ENCODE measurements around the gene CDYL.
"Not testable (repeated sequence)": the region's sequence is repeated elsewhere in the genome, so short reads cannot be mapped to it uniquely, and the experiment has no call there.

The CDYL gene

DNA sequence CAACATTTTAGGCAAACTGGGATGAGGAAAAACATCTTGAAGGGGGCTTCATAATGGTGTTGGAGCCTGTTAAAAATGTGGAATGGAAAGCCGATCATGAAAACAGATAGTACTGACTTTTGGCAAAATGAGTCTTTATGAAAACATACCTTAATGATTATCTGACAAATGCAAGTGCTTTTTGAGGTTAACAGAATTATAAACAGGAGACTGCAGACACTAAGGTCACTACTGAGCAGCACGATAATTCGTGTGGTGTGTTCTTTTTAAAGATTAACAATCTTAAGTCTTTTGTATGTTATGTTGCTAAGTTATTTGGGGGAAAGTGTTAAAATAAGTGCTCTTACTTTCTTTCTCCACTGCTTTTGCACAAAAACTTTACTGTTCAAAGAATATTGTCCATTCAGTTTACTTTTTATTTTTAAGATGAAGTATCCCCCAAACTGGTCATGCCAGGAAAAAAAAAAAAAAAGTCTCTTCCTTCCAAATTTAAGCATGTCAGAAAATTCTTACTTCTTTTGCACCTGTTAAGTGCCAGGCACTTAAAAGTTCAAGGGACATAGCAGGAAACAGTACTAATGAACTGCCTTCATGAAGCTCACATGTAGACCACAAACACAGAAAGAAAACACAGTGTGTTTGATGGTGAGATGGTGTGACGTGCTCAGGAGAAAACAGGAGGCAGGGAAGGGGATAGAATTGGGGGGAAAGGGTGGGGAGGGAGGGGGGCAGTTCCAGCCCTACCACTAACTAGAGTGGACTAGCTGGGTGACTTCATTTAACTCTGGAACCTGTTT lies 73.2 kb downstream of the CDYL start:
- TF ChIP-seq, protein P1, sequence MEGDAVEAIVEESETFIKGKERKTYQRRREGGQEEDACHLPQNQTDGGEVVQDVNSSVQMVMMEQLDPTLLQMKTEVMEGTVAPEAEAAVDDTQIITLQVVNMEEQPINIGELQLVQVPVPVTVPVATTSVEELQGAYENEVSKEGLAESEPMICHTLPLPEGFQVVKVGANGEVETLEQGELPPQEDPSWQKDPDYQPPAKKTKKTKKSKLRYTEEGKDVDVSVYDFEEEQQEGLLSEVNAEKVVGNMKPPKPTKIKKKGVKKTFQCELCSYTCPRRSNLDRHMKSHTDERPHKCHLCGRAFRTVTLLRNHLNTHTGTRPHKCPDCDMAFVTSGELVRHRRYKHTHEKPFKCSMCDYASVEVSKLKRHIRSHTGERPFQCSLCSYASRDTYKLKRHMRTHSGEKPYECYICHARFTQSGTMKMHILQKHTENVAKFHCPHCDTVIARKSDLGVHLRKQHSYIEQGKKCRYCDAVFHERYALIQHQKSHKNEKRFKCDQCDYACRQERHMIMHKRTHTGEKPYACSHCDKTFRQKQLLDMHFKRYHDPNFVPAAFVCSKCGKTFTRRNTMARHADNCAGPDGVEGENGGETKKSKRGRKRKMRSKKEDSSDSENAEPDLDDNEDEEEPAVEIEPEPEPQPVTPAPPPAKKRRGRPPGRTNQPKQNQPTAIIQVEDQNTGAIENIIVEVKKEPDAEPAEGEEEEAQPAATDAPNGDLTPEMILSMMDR (IDR thresholded peaks at IDR 0.05; ENCODE audit: low read length, missing control alignments) = no peak
- no peak for DNase-seq (ENCODE audit: low read depth)
- H3K4me3 ChIP-seq (replicated peaks; ENCODE audit: low read depth, low read length) = no peak overlapping the region

DNA sequence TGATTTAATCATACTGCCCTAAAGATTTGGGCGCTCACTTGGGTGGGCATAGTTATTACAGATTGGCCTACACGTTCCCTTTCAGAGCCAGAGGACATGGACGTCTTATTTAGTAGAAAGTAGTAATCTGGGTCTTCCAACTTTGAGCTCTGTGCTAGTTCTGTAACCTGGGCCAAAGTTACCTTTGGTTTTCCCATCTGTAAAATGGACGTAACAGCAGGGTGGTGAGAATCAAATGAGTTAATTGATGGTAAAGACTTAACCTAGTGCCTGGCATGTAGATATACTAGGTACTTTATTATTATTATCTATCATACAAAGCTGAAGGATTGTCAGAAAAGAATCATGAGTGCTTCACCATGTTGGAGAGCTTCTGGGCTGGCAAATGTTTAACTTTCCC lies 74.8 kb downstream of the CDYL start:
- no peak for DNase-seq (ENCODE audit: low read depth)
- TF ChIP-seq, protein P1 (IDR thresholded peaks at IDR 0.05; ENCODE audit: low read length, missing control alignments) = no peak
- H3K4me3 ChIP-seq (replicated peaks; ENCODE audit: low read depth, low read length) = no peak overlapping the region

DNA sequence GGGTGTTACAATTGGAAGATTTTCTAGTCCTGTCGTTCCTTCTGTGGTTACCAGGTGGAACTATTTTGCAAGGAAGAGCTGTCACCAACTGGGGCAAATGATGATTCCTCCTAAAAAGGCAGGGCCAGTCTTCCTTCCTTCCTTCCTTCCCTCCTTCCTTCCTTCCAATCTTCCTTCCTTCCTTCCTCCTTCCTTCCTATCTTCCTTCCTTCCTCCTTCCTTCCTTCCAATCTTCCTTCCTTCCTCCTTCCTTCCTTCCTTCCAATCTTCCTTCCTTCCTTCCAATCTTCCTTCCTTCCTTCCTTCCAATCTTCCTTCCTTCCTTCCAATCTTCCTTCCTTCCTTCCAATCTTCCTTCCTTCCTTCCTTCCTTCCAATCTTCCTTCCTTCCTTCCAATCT lies 76.0 kb downstream of the CDYL start:
- DNase-seq (ENCODE audit: low read depth); H3K4me3 ChIP-seq (replicated peaks; ENCODE audit: low read depth, low read length): not testable (repeated sequence)

DNA sequence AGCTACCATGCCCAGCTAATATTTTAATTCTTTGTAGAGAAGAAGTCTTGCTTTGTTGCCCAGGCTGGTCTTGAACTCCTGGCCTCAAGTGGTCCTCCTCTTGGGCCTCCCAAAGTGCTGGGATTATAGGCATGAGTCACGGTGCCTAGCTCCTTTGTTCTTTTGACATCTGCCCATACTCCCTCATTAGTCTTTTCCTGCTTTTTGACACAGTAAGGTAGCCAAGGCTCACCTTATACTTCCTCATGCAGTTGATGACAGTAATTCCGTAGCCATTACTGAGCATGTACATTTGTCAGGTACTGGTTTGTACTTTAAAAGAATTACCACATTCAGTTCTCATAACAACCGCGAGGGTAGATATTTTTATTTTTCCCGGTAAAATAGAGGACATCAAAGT lies 76.7 kb downstream of the CDYL start:
- no peak for DNase-seq (ENCODE audit: low read depth)
- H3K4me3 ChIP-seq (replicated peaks; ENCODE audit: low read depth, low read length) = no peak overlapping the region
- TF ChIP-seq, protein P1 (IDR thresholded peaks at IDR 0.05; ENCODE audit: low read length, missing control alignments) = no peak

DNA sequence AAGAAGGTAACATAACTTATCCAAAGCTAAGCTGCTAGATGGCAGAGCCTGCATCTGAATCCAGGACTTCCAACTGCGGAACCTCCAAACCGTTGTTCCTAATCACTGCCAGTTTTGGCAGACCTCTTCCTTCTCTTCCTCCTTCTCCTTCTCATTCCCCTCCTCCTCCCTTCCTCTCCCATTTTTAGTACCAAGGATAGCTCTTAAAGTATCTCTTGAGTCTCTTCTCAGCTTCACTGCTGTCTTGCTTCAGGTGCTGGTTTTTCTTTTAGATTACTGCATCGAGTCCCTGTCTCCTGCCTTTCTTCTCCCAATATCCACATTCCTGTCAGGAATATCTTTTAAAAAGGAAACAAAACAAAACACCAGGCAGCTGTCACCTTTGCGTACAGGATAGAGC lies 77.1 kb downstream of the CDYL start:
- DNase-seq (ENCODE audit: low read depth) = no peak
- TF ChIP-seq, protein P1 (IDR thresholded peaks at IDR 0.05; ENCODE audit: low read length, missing control alignments) = no peak
- no peak overlapping the region for H3K4me3 ChIP-seq (replicated peaks; ENCODE audit: low read depth, low read length)

DNA sequence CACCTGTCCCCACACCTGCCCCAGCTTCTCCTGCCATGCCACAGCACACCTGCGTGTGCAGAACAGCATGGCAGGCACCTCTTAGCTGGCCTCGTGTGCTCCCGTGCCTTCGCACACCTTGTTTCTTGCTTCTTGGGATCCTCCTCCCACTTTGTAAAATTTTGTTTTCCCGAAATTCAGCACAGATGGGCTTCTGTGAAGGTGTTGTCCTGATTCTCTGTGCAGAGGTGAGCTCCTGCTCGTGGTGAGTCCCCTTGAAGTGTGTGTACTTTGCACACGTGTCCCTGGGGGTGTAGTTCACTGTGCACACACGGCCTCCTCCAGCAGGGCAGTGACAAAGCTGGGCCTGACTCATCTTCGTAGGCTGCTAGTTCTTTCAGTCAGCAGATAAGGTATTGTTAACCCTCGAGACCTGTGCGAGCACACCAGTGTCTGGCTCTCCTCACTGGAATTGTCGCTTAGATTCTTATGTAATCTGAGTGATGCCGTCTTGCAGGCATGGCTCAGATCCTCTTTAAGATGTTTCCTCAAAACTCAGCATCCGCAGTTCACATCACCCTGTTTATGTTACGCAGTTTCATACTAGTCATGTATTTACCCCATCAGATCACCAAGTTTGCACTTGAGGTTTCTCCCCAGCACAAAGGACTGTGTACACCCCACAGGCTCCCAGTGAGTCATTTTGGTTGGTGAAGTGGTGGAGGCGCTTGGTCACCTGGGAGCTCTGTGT lies 77.7 kb downstream of the CDYL start:
- H3K4me3 ChIP-seq (replicated peaks; ENCODE audit: low read depth, low read length) = no peak overlapping the region
- TF ChIP-seq, protein P1 (IDR thresholded peaks at IDR 0.05; ENCODE audit: low read length, missing control alignments) = no peak
- peak; percentile 7 for DNase-seq (ENCODE audit: low read depth)

DNA sequence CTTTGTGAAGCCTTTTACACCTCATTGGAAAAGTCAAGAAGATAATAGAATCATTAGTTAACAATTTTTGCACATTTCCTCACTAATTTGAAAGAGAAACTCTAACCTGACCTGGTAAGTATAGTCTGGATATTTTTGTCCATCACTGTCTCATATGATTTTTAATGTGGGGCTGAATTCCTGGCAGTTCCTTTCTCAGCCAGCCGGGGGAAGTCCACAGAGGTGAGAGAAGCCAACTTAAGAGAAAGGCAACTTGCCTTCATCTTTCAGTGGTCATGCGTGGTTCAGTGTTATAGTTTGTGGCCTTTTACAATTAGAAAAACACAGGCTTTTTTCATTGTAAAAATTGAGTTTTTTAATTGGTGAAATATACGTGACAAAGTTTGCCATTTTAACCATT lies 80.6 kb downstream of the CDYL start:
- DNase-seq (ENCODE audit: low read depth) = no peak
- no peak overlapping the region for H3K4me3 ChIP-seq (replicated peaks; ENCODE audit: low read depth, low read length)
- TF ChIP-seq, protein P1 (IDR thresholded peaks at IDR 0.05; ENCODE audit: low read length, missing control alignments) = no peak

All from fibroblast of pulmonary artery (primary cell).